ENCODE measurements around the gene PLXNB1.
A peak's percentile ranks its signal among the peaks of the same experiment; 100 is the strongest.
"Not testable (repeated sequence)": the region's sequence is repeated elsewhere in the genome, so short reads cannot be mapped to it uniquely, and the experiment has no call there.

PLXNB1 gene

GRCh38 chr3:48429960-48430707 lies at the start of gene PLXNB1:
Gene PLXNB1, minus strand, starts transcription at chr3:48430086. Its CDS starts 5,475 bp downstream, at chr3:48424611.
- peak; percentile 23 for DNase-seq

- DNase-seq: peak; percentile 52
Measured at GRCh38 chr3:48478626-48479555, 49.0 kb upstream of the PLXNB1 start.

GRCh38 chr3:48477959-48478520 lies 48.2 kb upstream of the PLXNB1 start:
- DNase-seq: no peak

- no peak for DNase-seq
Measured at GRCh38 chr3:48476426-48477053, 46.7 kb upstream of the PLXNB1 start.

- no peak for DNase-seq
Measured at GRCh38 chr3:48475188-48475587, 45.3 kb upstream of the PLXNB1 start.

GRCh38 chr3:48474619-48475018 lies 44.7 kb upstream of the PLXNB1 start:
- no peak for DNase-seq

GRCh38 chr3:48474031-48474430 lies 44.1 kb upstream of the PLXNB1 start:
- DNase-seq: not testable (repeated sequence)

GRCh38 chr3:48473617-48473952 lies 43.7 kb upstream of the PLXNB1 start:
- no peak for DNase-seq

GRCh38 chr3:48472923-48473616 lies 43.2 kb upstream of the PLXNB1 start:
- peak; percentile 98 for DNase-seq

- DNase-seq: no peak
Measured at GRCh38 chr3:48472673-48472922, 42.7 kb upstream of the PLXNB1 start.

GRCh38 chr3:48470286-48470685 lies 40.4 kb upstream of the PLXNB1 start:
- no peak for DNase-seq

- no peak for DNase-seq
Measured at GRCh38 chr3:48469046-48469915, 39.4 kb upstream of the PLXNB1 start.

- no peak for DNase-seq
Measured at GRCh38 chr3:48468329-48468731, 38.4 kb upstream of the PLXNB1 start.

- no peak for DNase-seq
Measured at GRCh38 chr3:48467473-48468267, 37.8 kb upstream of the PLXNB1 start.

- DNase-seq: no peak
Measured at GRCh38 chr3:48467110-48467454, 37.2 kb upstream of the PLXNB1 start.

GRCh38 chr3:48466386-48467109 lies 36.7 kb upstream of the PLXNB1 start:
- peak; percentile 55 for DNase-seq

GRCh38 chr3:48465531-48466378 lies 35.9 kb upstream of the PLXNB1 start:
- peak; percentile 88 for DNase-seq

GRCh38 chr3:48465237-48465530 lies 35.3 kb upstream of the PLXNB1 start:
- no peak for DNase-seq

GRCh38 chr3:48464713-48465221 lies 34.9 kb upstream of the PLXNB1 start:
- no peak for DNase-seq
